ENCODE measurements around the gene SMIM28. TPM values are rescaled to one million over a fixed set of nuclear protein-coding genes. Genes with fewer than 3 reads are reported as not detected.
A peak's percentile ranks its signal among the peaks of the same experiment; 100 is the strongest.

SMIM28 gene
- total and polyA plus RNA-seq, 2 donors from 2014 or later = not detected

- DNase-seq = no peak
- Histone ChIP-seq H3K9me3 (ENCODE audit: control insufficient read depth in 2 of 3, insufficient read depth in 1 of 3, low read length in 3 of 3) (peaks cover 0 to 4% (median 0%) of the 10 kb centered on the region in 3 donors), H3K27ac (ENCODE audit: low read depth in 2 of 2, low read length in 2 of 2) (no peak overlapping the region), H3K4me3 (ENCODE audit: low read length in 3 of 3) (no peak overlapping the region), H3K36me3 (ENCODE audit: control insufficient read depth in 2 of 3, insufficient read depth in 3 of 3, low read length in 3 of 3) (peaks cover 0 to 4% (median 0%) of the 10 kb centered on the region in 3 donors), H3K9ac (ENCODE audit: low read length in 3 of 3) (no peak overlapping the region), H3K4me1 (ENCODE audit: control insufficient read depth in 2 of 3, insufficient read depth in 2 of 3, low read depth in 1 of 3, low read length in 3 of 3) (peaks cover 0 to 3% (median 0%) of the 10 kb centered on the region in 3 donors), H3K27me3 (ENCODE audit: control insufficient read depth, insufficient read depth, low read length) (no peaks in the 10 kb centered on the region)
- intact Hi-C loops (cut with DNase I) = no loop called here
- no peak for FAIRE-seq
- TF ChIP-seq, protein P1, sequence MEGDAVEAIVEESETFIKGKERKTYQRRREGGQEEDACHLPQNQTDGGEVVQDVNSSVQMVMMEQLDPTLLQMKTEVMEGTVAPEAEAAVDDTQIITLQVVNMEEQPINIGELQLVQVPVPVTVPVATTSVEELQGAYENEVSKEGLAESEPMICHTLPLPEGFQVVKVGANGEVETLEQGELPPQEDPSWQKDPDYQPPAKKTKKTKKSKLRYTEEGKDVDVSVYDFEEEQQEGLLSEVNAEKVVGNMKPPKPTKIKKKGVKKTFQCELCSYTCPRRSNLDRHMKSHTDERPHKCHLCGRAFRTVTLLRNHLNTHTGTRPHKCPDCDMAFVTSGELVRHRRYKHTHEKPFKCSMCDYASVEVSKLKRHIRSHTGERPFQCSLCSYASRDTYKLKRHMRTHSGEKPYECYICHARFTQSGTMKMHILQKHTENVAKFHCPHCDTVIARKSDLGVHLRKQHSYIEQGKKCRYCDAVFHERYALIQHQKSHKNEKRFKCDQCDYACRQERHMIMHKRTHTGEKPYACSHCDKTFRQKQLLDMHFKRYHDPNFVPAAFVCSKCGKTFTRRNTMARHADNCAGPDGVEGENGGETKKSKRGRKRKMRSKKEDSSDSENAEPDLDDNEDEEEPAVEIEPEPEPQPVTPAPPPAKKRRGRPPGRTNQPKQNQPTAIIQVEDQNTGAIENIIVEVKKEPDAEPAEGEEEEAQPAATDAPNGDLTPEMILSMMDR (IDR thresholded peaks at IDR 0.05; ENCODE audit: borderline replicate concordance, extremely low read depth, insufficient read depth) = no peak
Observed at GRCh38 chr6:138421089-138421488, 43.4 kb downstream of the SMIM28 start.

DNA sequence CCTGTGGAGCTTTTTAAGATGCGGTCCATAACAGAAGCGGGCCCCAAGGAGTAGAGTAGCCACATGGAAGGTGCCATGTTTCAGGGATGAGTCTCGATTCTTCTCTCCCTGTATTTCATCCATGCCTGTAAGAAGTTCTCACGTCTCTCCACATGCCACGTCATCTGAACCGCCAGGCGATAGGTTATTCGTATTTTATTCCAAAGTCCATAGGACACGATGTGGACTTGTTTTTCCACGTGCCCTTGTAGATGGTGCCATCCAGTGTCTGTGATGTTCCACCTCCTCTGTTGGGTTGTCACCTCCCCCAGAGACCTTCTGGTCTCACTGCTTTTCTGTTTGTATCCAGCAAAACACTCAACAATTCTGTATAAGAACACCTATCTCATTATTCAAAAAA lies 43.9 kb downstream of the SMIM28 start:
- DNase-seq = no peak
- no peak overlapping the region for H3K9ac ChIP-seq (ENCODE audit: low read length in 3 of 3)
- FAIRE-seq = no peak
- intact Hi-C loops (cut with DNase I) = no loop called here
- no peak overlapping the region for H3K27ac ChIP-seq (ENCODE audit: low read depth in 2 of 2, low read length in 2 of 2)
- peaks cover 0 to 3% (median 0%) of the 10 kb centered on the region in 3 donors for H3K4me1 ChIP-seq (ENCODE audit: control insufficient read depth in 2 of 3, insufficient read depth in 2 of 3, low read depth in 1 of 3, low read length in 3 of 3)
- H3K27me3 ChIP-seq (ENCODE audit: control insufficient read depth, insufficient read depth, low read length) = no peaks in the 10 kb centered on the region
- no peak overlapping the region for H3K4me3 ChIP-seq (ENCODE audit: low read length in 3 of 3)
- peaks cover 0 to 4% (median 3%) of the 10 kb centered on the region in 3 donors for H3K36me3 ChIP-seq (ENCODE audit: control insufficient read depth in 2 of 3, insufficient read depth in 3 of 3, low read length in 3 of 3)
- H3K9me3 ChIP-seq (ENCODE audit: control insufficient read depth in 2 of 3, insufficient read depth in 1 of 3, low read length in 3 of 3) = peaks cover 0 to 4% (median 0%) of the 10 kb centered on the region in 3 donors
- TF ChIP-seq, protein P1 (IDR thresholded peaks at IDR 0.05; ENCODE audit: borderline replicate concordance, extremely low read depth, insufficient read depth) = no peak

DNA sequence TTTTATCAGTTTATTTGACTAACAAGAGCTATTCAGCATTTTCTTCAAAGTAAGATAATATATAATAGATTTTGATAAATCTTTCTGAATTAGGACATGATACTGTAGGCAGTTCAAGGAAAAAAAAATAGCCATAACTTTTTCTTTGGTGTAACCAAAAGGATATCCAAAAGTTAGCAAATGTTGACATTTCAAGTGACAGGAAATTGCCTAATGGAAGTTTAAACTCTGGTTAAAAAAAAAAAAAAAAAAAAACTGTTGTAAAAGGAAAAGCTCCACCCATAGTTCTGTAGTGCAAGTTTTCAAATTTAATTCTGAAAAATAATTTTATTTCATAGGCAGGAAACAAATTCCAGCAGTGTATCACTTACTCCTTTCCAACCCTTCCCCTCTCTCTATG lies 45.2 kb downstream of the SMIM28 start:
- intact Hi-C loops (cut with DNase I) = no loop called here

More for the DNA sequence above, 45.2 kb downstream of the SMIM28 start:
- Histone ChIP-seq H3K9ac (ENCODE audit: low read length in 3 of 3) (no peak overlapping the region), H3K27me3 (ENCODE audit: control insufficient read depth, insufficient read depth, low read length) (no peaks in the 10 kb centered on the region), H3K9me3 (ENCODE audit: control insufficient read depth in 2 of 3, insufficient read depth in 1 of 3, low read length in 3 of 3) (peaks cover 0 to 4% (median 0%) of the 10 kb centered on the region in 3 donors), H3K27ac (ENCODE audit: low read depth in 2 of 2, low read length in 2 of 2) (no peak overlapping the region), H3K4me1 (ENCODE audit: control insufficient read depth in 2 of 3, insufficient read depth in 2 of 3, low read depth in 1 of 3, low read length in 3 of 3) (peaks cover 0 to 3% (median 0%) of the 10 kb centered on the region in 3 donors), H3K4me3 (ENCODE audit: low read length in 3 of 3) (no peak overlapping the region), H3K36me3 (ENCODE audit: control insufficient read depth in 2 of 3, insufficient read depth in 3 of 3, low read length in 3 of 3) (peaks cover 0 to 7% (median 5%) of the 10 kb centered on the region in 3 donors)
- peak; percentile 55 for FAIRE-seq
- DNase-seq = no peak
- TF ChIP-seq, protein P1 (IDR thresholded peaks at IDR 0.05; ENCODE audit: borderline replicate concordance, extremely low read depth, insufficient read depth) = no peak
